GM23338 (cell line): Measurements from ENCODE around the gene RASGRF2. TPM values are rescaled to one million over a fixed set of nuclear protein-coding genes. Genes with fewer than 3 reads are reported as not detected.

Source experiments
- ATAC-seq: fragments of 200-7000 bp; cut with Tn5 transposase; 3 replicates; pipeline ENCODE4 v1.9.1; 2020
- DNase-seq: peaks from one replicate; pipeline ENCODE4 v3.0.0-alpha.2; 2015; ENCODE audit warnings: low spot score
- H2AFZ ChIP-seq: fragments of 200-600 bp; sonication (generic); 2 replicates; pipeline ENCODE4 v1.8.0; 2016; ENCODE audit warnings: antibody characterized with exemption, mild to moderate bottlenecking, moderate library complexity
- H3F3A ChIP-seq: fragments of 200-600 bp; sonication (generic); replicated peaks from 2 replicates; pipeline ENCODE4 v1.8.0; 2017; ENCODE audit warnings: antibody characterized with exemption, mixed run types, low read depth
- H3K27ac ChIP-seq: fragments of 200-600 bp; sonication (generic); 2 replicates; pipeline ENCODE4 v1.6.1; 2016; ENCODE audit warnings: low read depth
- H3K27me3 ChIP-seq: fragments of 200-600 bp; sonication (generic); 2 replicates; pipeline ENCODE4 v1.8.0; 2016; ENCODE audit warnings: mild to moderate bottlenecking, mixed run types, moderate library complexity; ENCODE audit not compliant: insufficient read depth
- H3K36me3 ChIP-seq: fragments of 200-600 bp; sonication (generic); 2 replicates; pipeline ENCODE4 v1.8.0; 2016; ENCODE audit warnings: mild to moderate bottlenecking; ENCODE audit not compliant: insufficient read depth
- H3K4me1 ChIP-seq: fragments of 200-600 bp; sonication (generic); 2 replicates; pipeline ENCODE4 v1.8.0; 2016; ENCODE audit warnings: mild to moderate bottlenecking, moderate library complexity; ENCODE audit not compliant: insufficient read depth
- H3K4me2 ChIP-seq: fragments of 200-600 bp; sonication (generic); 2 replicates; pipeline ENCODE4 v1.7.1; 2017; ENCODE audit warnings: mixed run types
- H3K4me3 ChIP-seq: fragments of 200-600 bp; sonication (generic); 2 replicates; pipeline ENCODE4 v1.6.1; 2016; ENCODE audit warnings: mixed run types
- H3K79me2 ChIP-seq: fragments of 200-600 bp; sonication (generic); replicated peaks from 2 replicates; pipeline ENCODE4 v1.8.0; 2017; ENCODE audit warnings: mild to moderate bottlenecking; ENCODE audit not compliant: insufficient read depth
- H3K9me2 ChIP-seq: fragments of 200-600 bp; sonication (generic); 2 replicates; pipeline ENCODE4 v1.8.0; 2017; ENCODE audit not compliant: insufficient read depth
- H4K20me1 ChIP-seq: fragments of 200-600 bp; sonication (generic); replicated peaks from 2 replicates; pipeline ENCODE4 v1.8.0; 2017; ENCODE audit warnings: mild to moderate bottlenecking; ENCODE audit not compliant: insufficient read depth
- H3K27ac Mint-ChIP-seq: 2 replicates; pipeline ENCODE4 v1.8.0; 2020; ENCODE audit warnings: inconsistent platforms, mild to moderate bottlenecking, moderate library complexity, mixed read lengths
- H3K27me3 Mint-ChIP-seq: 3 replicates; pipeline ENCODE4 v1.8.0; 2022; ENCODE audit warnings: low read depth, mild to moderate bottlenecking, moderate library complexity, mixed read lengths, inconsistent platforms; ENCODE audit not compliant: insufficient read depth, poor library complexity
- H3K36me3 Mint-ChIP-seq: 3 replicates; pipeline ENCODE4 v1.8.0; 2021; ENCODE audit warnings: low read depth, mild to moderate bottlenecking, inconsistent platforms, moderate library complexity, mixed read lengths
- H3K4me1 Mint-ChIP-seq: 3 replicates; pipeline ENCODE4 v1.8.0; 2020; ENCODE audit warnings: mild to moderate bottlenecking, inconsistent platforms, mixed read lengths
- H3K4me3 Mint-ChIP-seq: 3 replicates; pipeline ENCODE4 v1.8.0; 2021; ENCODE audit warnings: moderate library complexity, mild to moderate bottlenecking, inconsistent platforms, mixed read lengths
- H3K9me3 Mint-ChIP-seq: 3 replicates; pipeline ENCODE4 v1.8.0; 2020; ENCODE audit warnings: moderate library complexity, mild to moderate bottlenecking, inconsistent platforms, mixed read lengths
- CREB1 ChIP-seq: fragments of 250-450 bp; sonication (Bioruptor Pico); IDR thresholded peaks from 2 replicates; pipeline ENCODE4 v1.5.0; 2020; ENCODE audit warnings: low read depth, mild to moderate bottlenecking, moderate library complexity
- EZH2 ChIP-seq: fragments of 200-600 bp; sonication (generic); IDR thresholded peaks from one replicate; pipeline ENCODE4 v1.8.0; 2017; ENCODE audit warnings: antibody characterized with exemption, mild to moderate bottlenecking, low read depth; ENCODE audit not compliant: unreplicated experiment
- EZH2phosphoT487 ChIP-seq: fragments of 200-600 bp; sonication (generic); IDR thresholded peaks from one replicate; pipeline ENCODE4 v1.8.1; 2018; ENCODE audit warnings: antibody characterized with exemption; ENCODE audit not compliant: unreplicated experiment
- JUNB ChIP-seq: IDR thresholded peaks from one replicate; pipeline ENCODE4 v1.6.1; 2016; ENCODE audit warnings: antibody characterized with exemption; ENCODE audit not compliant: unreplicated experiment
- NANOG ChIP-seq: IDR thresholded peaks from 2 replicates; pipeline ENCODE4 v1.6.1; 2016; ENCODE audit warnings: antibody characterized with exemption, borderline replicate concordance
- POLR2AphosphoS5 ChIP-seq: IDR thresholded peaks from 2 replicates; pipeline ENCODE4 v1.6.1; 2016; ENCODE audit warnings: antibody characterized with exemption, low read depth
- STAT1 ChIP-seq: IDR thresholded peaks from one replicate; pipeline ENCODE4 v1.6.1; 2016; ENCODE audit warnings: antibody characterized with exemption; ENCODE audit not compliant: unreplicated experiment
- ZNF114 ChIP-seq: fragments of 250-450 bp; sonication (Bioruptor Pico); IDR thresholded peaks from 2 replicates; pipeline ENCODE4 v1.5.0; 2020; ENCODE audit warnings: mild to moderate bottlenecking, moderate library complexity
- ZNF331 ChIP-seq: fragments of 250-450 bp; sonication (Bioruptor Pico); IDR thresholded peaks from 2 replicates; pipeline ENCODE4 v1.5.0; 2020; ENCODE audit warnings: low read depth, mild to moderate bottlenecking, moderate library complexity
- polyA plus RNA-seq: library from polyadenylated mRNA; unstranded; fragments of >200 nt; fragmentation: Nextera tagmentation; extraction: Ambion mirVana; gene quantifications from 2 replicates; pipeline ENCODE4 v1.2.1, GENCODE V29; 2016
- total RNA-seq: library from RNA; depleted of rRNA; stranded (reverse); fragments of >200 nt; shearing (Covaris generic); gene quantifications from 2 replicates; pipeline ENCODE4 v1.2.3, GENCODE V29; 2014
- TF ChIP-seq, protein P1 (sequence below): fragments of 250-450 bp; sonication (Bioruptor Pico); IDR thresholded peaks from 2 replicates; pipeline ENCODE4 v1.5.0; 2020; ENCODE audit warnings: mild to moderate bottlenecking, moderate library complexity
- TF ChIP-seq, protein P2 (sequence below): IDR thresholded peaks from 2 replicates; pipeline ENCODE4 v1.6.1; 2016; ENCODE audit warnings: antibody characterized with exemption
- TF ChIP-seq, protein P3 (sequence below): IDR thresholded peaks from one replicate; pipeline ENCODE4 v1.6.1; 2018; ENCODE audit warnings: antibody characterized with exemption; ENCODE audit not compliant: unreplicated experiment
- TF ChIP-seq, protein P4 (sequence below), 2 experiments: fragments of 200-600 bp in 1 of 2; sonication (generic) in 1 of 2; conservative IDR thresholded peaks; 2 replicates each; pipeline versions ENCODE4 v1.5.1 to v1.6.1; 2016 to 2017; ENCODE audit warnings: antibody characterized with exemption in 2 of 2, low read depth in 2 of 2, mild to moderate bottlenecking in 2 of 2, moderate library complexity in 1 of 2

The RASGRF2 gene
- total and polyA plus RNA-seq, 2 experiments from 2014 or later, result 5.0 to 19.2 TPM

DNA sequence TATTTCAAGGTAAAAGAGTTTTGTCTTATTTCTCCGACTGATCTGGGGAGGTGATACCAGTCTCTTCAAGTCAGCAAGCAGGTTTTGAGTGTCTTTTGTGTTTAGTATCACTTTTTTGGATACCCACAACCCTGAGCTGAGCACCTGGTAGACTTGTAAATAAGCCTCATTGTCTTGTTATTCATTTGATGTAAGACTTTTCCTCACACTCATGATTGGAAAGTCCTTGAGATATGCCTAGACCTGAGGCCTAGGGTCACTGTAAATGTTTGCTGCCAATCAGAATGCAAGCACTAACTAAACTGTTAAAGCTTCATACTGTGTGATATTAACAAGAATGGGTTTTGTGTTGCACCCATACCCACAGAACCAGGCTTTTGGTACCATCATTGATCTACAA lies 172.2 kb downstream of the RASGRF2 start:
- Histone ChIP-seq H3K9me2 (no peaks in the 10 kb centered on the region), H4K20me1 (no peaks in the 10 kb centered on the region), H3K4me3 (no peak overlapping the region), H3K79me2 (no peaks in the 10 kb centered on the region), H3K36me3 (no peaks in the 10 kb centered on the region; the same call in 1 of the 2 replicates), H2AFZ (no peak overlapping the region), H3K27ac (no peak overlapping the region), H3F3A (no peaks in the 10 kb centered on the region), H3K27me3 (no peaks in the 10 kb centered on the region), H3K4me1 (no peaks in the 10 kb centered on the region), H3K4me2 (no peak overlapping the region)
- no peak overlapping the region for H3K4me3 Mint-ChIP-seq
- no peak overlapping the region for H3K27ac Mint-ChIP-seq
- H3K36me3 Mint-ChIP-seq, result no peaks in the 10 kb centered on the region
- H3K27me3 Mint-ChIP-seq, result no peaks in the 10 kb centered on the region
- H3K9me3 Mint-ChIP-seq, result no peaks in the 10 kb centered on the region
- DNase-seq (no peak), ATAC-seq (no peak)
- TF ChIP-seq EZH2phosphoT487 (no peak), ZNF331 (CRISPR knock-in tag) (no peak), ZNF114 (CRISPR knock-in tag) (no peak), EZH2 (no peak), JUNB (no peak), POLR2AphosphoS5 (no peak), CREB1 (CRISPR knock-in tag) (no peak), STAT1 (no peak), NANOG (no peak)
- TF ChIP-seq, protein P1, sequence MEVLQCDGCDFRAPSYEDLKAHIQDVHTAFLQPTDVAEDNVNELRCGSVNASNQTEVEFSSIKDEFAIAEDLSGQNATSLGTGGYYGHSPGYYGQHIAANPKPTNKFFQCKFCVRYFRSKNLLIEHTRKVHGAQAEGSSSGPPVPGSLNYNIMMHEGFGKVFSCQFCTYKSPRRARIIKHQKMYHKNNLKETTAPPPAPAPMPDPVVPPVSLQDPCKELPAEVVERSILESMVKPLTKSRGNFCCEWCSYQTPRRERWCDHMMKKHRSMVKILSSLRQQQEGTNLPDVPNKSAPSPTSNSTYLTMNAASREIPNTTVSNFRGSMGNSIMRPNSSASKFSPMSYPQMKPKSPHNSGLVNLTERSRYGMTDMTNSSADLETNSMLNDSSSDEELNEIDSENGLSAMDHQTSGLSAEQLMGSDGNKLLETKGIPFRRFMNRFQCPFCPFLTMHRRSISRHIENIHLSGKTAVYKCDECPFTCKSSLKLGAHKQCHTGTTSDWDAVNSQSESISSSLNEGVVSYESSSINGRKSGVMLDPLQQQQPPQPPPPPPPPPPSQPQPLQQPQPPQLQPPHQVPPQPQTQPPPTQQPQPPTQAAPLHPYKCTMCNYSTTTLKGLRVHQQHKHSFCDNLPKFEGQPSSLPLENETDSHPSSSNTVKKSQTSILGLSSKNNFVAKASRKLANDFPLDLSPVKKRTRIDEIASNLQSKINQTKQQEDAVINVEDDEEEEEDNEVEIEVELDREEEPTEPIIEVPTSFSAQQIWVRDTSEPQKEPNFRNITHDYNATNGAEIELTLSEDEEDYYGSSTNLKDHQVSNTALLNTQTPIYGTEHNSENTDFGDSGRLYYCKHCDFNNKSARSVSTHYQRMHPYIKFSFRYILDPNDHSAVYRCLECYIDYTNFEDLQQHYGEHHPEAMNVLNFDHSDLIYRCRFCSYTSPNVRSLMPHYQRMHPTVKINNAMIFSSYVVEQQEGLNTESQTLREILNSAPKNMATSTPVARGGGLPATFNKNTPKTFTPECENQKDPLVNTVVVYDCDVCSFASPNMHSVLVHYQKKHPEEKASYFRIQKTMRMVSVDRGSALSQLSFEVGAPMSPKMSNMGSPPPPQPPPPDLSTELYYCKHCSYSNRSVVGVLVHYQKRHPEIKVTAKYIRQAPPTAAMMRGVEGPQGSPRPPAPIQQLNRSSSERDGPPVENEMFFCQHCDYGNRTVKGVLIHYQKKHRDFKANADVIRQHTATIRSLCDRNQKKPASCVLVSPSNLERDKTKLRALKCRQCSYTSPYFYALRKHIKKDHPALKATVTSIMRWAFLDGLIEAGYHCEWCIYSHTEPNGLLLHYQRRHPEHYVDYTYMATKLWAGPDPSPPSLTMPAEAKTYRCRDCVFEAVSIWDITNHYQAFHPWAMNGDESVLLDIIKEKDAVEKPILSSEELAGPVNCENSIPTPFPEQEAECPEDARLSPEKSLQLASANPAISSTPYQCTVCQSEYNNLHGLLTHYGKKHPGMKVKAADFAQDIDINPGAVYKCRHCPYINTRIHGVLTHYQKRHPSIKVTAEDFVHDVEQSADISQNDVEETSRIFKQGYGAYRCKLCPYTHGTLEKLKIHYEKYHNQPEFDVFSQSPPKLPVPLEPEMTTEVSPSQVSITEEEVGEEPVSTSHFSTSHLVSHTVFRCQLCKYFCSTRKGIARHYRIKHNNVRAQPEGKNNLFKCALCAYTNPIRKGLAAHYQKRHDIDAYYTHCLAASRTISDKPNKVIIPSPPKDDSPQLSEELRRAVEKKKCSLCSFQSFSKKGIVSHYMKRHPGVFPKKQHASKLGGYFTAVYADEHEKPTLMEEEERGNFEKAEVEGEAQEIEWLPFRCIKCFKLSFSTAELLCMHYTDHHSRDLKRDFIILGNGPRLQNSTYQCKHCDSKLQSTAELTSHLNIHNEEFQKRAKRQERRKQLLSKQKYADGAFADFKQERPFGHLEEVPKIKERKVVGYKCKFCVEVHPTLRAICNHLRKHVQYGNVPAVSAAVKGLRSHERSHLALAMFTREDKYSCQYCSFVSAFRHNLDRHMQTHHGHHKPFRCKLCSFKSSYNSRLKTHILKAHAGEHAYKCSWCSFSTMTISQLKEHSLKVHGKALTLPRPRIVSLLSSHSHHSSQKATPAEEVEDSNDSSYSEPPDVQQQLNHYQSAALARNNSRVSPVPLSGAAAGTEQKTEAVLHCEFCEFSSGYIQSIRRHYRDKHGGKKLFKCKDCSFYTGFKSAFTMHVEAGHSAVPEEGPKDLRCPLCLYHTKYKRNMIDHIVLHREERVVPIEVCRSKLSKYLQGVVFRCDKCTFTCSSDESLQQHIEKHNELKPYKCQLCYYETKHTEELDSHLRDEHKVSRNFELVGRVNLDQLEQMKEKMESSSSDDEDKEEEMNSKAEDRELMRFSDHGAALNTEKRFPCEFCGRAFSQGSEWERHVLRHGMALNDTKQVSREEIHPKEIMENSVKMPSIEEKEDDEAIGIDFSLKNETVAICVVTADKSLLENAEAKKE (CRISPR knock-in tag), result no peak
- TF ChIP-seq, protein P2, sequence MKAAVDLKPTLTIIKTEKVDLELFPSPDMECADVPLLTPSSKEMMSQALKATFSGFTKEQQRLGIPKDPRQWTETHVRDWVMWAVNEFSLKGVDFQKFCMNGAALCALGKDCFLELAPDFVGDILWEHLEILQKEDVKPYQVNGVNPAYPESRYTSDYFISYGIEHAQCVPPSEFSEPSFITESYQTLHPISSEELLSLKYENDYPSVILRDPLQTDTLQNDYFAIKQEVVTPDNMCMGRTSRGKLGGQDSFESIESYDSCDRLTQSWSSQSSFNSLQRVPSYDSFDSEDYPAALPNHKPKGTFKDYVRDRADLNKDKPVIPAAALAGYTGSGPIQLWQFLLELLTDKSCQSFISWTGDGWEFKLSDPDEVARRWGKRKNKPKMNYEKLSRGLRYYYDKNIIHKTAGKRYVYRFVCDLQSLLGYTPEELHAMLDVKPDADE, result no peak
- TF ChIP-seq, protein P3, sequence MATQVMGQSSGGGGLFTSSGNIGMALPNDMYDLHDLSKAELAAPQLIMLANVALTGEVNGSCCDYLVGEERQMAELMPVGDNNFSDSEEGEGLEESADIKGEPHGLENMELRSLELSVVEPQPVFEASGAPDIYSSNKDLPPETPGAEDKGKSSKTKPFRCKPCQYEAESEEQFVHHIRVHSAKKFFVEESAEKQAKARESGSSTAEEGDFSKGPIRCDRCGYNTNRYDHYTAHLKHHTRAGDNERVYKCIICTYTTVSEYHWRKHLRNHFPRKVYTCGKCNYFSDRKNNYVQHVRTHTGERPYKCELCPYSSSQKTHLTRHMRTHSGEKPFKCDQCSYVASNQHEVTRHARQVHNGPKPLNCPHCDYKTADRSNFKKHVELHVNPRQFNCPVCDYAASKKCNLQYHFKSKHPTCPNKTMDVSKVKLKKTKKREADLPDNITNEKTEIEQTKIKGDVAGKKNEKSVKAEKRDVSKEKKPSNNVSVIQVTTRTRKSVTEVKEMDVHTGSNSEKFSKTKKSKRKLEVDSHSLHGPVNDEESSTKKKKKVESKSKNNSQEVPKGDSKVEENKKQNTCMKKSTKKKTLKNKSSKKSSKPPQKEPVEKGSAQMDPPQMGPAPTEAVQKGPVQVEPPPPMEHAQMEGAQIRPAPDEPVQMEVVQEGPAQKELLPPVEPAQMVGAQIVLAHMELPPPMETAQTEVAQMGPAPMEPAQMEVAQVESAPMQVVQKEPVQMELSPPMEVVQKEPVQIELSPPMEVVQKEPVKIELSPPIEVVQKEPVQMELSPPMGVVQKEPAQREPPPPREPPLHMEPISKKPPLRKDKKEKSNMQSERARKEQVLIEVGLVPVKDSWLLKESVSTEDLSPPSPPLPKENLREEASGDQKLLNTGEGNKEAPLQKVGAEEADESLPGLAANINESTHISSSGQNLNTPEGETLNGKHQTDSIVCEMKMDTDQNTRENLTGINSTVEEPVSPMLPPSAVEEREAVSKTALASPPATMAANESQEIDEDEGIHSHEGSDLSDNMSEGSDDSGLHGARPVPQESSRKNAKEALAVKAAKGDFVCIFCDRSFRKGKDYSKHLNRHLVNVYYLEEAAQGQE, result no peak
- TF ChIP-seq, protein P4, sequence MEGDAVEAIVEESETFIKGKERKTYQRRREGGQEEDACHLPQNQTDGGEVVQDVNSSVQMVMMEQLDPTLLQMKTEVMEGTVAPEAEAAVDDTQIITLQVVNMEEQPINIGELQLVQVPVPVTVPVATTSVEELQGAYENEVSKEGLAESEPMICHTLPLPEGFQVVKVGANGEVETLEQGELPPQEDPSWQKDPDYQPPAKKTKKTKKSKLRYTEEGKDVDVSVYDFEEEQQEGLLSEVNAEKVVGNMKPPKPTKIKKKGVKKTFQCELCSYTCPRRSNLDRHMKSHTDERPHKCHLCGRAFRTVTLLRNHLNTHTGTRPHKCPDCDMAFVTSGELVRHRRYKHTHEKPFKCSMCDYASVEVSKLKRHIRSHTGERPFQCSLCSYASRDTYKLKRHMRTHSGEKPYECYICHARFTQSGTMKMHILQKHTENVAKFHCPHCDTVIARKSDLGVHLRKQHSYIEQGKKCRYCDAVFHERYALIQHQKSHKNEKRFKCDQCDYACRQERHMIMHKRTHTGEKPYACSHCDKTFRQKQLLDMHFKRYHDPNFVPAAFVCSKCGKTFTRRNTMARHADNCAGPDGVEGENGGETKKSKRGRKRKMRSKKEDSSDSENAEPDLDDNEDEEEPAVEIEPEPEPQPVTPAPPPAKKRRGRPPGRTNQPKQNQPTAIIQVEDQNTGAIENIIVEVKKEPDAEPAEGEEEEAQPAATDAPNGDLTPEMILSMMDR (conservative IDR thresholded peaks at IDR 0.05; ENCODE audit: low read depth in 2 of 2), result no peak
- H3K4me1 Mint-ChIP-seq, result peaks cover 18% of the 10 kb centered on the region
